HG02642 (cell line): Measurements from ENCODE around the gene NPR3.

ENCODE experiments used
- ATAC-seq: cut with Tn5 transposase; IDR thresholded peaks from one replicate; pipeline ENCODE4 v1.9.1; 2021; ENCODE audit warnings: mild to moderate bottlenecking; ENCODE audit not compliant: unreplicated experiment, poor library complexity

Gene NPR3, protein sequence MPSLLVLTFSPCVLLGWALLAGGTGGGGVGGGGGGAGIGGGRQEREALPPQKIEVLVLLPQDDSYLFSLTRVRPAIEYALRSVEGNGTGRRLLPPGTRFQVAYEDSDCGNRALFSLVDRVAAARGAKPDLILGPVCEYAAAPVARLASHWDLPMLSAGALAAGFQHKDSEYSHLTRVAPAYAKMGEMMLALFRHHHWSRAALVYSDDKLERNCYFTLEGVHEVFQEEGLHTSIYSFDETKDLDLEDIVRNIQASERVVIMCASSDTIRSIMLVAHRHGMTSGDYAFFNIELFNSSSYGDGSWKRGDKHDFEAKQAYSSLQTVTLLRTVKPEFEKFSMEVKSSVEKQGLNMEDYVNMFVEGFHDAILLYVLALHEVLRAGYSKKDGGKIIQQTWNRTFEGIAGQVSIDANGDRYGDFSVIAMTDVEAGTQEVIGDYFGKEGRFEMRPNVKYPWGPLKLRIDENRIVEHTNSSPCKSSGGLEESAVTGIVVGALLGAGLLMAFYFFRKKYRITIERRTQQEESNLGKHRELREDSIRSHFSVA

DNA sequence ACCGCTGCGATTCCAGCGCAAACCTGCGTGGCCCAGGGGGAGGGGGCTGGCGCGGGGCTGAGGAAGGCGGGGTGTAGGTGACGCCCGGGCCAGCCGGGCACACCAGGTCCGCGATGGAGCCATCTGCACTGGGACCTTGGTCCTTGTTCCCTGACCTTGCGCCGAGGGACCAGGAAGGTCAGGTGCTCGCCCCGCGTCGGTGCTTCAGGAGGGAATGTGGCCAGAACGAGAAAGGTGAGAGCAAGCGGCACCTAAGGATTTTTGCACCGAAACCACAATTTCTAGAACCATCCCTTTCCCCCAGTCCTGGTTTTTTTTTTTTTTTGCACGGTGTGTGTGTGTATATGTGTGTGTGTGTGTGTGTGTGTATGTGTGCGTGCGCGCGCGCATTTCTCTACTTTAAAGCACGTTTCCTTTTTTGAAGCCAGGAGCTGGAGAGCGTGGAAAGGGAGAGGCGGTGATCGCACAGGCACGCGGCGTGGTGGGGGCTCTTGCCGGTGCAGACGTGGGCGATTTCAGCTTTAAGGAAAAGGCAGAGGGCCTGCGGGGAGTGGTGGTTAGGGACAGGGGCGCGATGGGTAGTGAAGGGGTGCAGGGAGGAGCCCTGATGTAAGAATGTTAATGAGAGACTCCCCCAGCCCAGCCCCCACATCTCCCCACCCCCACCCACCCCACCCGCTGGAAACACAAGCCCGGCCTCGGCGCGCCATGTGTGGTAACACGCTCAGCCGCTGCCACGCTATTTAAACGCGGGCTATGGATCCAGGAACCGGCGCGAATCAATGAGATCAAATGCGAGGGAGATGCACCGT is at the start of gene NPR3:
Gene NPR3 (plus strand): TSS at position 772 of the 812 bp plus-strand sequence. CDS start 456 bp downstream, outside the sequence.
- no peak for ATAC-seq

DNA sequence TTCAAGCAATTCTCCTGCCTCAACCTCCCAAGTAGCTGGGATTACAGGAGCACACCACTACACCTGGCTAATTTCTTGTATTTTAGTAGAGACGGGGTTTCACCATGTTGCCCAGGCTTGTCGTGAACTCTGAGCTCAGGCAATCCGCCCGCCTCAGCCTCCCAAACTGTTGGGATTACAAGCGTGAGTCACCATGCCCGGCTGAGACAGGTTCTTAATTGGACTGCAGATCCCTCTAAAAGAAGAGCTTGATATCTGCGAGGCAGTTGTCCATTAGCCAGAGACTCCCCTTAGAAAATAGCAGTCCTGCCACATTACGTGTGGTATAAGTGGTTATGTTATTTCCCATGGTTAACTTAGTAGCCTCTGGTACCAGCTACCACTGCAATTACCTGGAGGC is 46.6 kb upstream of the NPR3 start:
- no peak for ATAC-seq

DNA sequence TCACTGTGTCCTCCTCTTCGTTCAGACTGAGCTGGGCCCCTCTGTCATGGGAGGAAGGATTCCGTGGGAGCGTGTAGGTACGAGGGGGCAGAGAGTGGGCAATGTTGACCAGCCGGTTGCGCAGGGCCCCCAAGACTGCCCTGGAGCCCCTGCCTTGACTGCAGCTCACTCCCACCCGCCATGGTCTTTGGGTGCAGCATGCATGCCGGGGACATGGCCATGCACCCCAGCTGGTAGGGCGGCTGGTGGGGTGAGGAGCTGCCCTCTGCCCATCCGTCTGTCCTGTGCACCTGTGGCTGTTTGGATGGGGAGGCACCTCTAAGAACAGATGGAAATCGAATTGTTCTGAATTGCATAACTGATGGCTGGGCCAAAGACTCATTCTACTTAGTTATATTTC is 42.6 kb upstream of the NPR3 start:
- no peak for ATAC-seq

GRCh38 chr5:32673272-32673671 is 37.8 kb upstream of the NPR3 start:
- ATAC-seq, result no peak

GRCh38 chr5:32677023-32677422 is 34.1 kb upstream of the NPR3 start:
- ATAC-seq, result no peak

DNA sequence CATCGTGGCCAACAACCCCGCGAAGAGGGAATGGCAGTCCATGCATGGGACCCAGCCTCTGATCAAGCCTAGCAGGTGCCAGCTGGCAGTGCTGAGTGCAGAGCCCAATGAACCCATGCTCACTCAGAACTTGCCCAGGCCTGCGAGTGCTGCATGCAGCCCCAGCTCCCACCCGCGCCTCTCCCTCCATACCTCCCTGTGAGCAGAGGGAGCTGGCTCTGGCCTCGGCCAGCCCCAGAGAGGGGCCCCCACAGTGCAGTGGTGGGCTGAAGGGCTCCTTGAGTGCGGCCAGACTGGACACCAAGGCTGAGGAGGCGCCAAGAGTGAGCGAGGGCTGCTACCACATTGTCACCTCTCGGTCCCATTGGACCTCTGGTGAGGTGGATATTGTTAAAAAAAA is 32.6 kb upstream of the NPR3 start:
- ATAC-seq, result no peak

- ATAC-seq, result no peak
These were observed 31.9 kb upstream of the NPR3 start for GRCh38 chr5:32679218-32679617.

- no peak for ATAC-seq
These were observed 30.9 kb upstream of the NPR3 start for GRCh38 chr5:32680183-32680582.

GRCh38 chr5:32683125-32683524 is 28.0 kb upstream of the NPR3 start:
- no peak for ATAC-seq

DNA sequence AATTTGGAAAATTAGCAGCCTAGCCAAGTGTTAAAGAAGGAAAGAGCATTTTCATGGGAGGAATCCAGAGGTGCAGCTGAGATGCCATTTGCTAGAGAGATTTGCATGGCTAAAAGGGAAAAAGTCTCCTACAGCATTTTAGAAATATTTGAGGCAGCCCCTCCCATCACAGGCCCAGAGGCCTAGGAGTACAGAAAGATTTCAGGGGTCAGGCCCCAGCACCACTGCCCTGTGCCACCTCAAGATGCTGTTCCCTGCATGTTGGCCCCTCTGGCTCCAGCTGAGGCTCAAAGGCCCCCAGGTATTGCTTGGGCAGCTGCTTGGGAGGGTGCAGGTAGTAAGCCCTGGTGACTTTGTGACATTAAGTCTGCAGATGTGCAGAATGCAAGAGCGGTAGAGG is 26.9 kb upstream of the NPR3 start:
- no peak for ATAC-seq

- no peak for ATAC-seq
These were observed 24.2 kb upstream of the NPR3 start for GRCh38 chr5:32686799-32687498.

- ATAC-seq, result no peak
These were observed 23.7 kb upstream of the NPR3 start for GRCh38 chr5:32687499-32687831.

GRCh38 chr5:32690153-32690552 is 21.0 kb upstream of the NPR3 start:
- no peak for ATAC-seq

DNA sequence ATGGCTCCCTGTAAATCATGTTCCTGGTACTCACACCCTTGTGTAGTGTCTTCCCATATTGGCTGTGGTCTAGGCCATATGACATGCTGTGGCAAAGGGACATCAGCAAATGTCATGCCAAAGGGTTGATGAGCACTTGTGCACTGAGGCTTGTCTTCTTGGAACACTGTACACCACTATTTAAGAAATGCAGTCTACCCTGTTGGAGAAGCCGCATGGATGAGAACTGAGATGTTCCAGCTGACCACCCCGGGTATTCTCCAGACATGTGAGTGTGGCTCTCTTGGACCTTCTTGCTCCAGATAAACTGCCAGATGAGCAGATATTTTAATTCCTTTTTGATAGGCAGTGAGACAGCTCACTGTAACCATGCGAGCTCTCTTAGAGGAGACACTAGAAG is 20.5 kb upstream of the NPR3 start:
- no peak for ATAC-seq

GRCh38 chr5:32692036-32692746 is 18.9 kb upstream of the NPR3 start:
- no peak for ATAC-seq

DNA sequence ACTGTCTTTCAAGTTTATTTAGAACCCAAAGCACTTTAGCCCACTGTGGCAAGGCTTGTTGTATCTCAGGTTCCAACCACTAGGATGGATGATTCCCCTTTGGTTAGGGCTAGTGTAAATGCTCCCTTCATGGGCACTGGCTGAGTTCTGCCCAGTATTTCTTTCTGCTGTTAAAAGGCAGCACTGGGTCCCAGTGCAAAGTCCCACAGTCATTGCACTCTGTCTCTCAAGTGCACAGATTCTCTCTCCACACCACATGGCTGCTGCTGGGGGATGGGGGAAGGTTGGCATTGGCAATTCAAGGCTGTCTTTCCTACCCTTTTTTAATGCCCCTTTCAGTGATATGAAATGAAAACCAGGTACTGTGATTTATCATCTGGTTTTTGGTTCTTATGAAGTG is 7.2 kb upstream of the NPR3 start:
- ATAC-seq, result no peak

GRCh38 chr5:32707418-32707997 is 3.6 kb upstream of the NPR3 start:
- no peak for ATAC-seq

GRCh38 chr5:32708949-32709348 is 2.2 kb upstream of the NPR3 start:
- no peak for ATAC-seq

GRCh38 chr5:32709750-32710549 is 1.2 kb upstream of the NPR3 start:
- peak; percentile 60 for ATAC-seq
